GM18520 (cell line): ENCODE data around the gene LENG1.
"Not testable (repeated sequence)": the region's sequence is repeated elsewhere in the genome, so short reads cannot be mapped to it uniquely, and the experiment has no call there.

Experiments used
- ATAC-seq: cut with Tn5 transposase; IDR thresholded peaks from one replicate; pipeline ENCODE4 v1.9.1; 2021; ENCODE audit not compliant: unreplicated experiment

LENG1 gene

GRCh38 chr19:54189735-54190502 lies 30.4 kb upstream of the LENG1 start:
- ATAC-seq = peak; percentile 34

DNA sequence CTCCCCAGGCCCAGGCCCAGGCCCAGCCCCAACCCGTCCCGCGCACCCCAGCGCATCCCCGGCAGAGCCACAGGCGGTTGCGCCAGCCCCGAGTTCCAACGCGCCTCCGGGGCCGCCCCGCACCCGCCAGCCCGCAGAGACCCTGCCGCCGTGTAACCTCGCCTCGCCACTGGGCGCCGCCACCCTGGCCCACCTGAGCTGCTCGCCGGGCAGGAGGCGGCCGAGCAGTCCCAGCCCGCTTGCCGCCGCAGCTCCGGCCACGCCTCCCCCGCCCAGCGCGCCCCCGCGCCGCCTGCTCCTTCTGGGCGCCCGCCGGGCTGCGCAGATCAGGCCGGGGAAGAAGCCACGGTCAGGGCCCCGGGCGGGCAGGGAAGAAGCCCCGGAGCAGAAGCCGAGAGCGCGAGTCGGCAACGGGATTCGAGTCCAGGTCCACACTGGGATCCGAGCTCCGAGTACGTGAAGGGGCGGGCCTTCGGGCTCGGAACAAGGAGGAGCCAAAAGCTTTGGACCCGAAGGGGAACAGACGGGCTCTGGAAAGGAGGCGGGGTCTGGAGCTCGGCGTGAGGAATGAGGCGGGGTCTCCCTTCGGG lies 29.7 kb upstream of the LENG1 start, which contains the start of gene MBOAT7:
TSS of gene MBOAT7 (minus strand) at position 436 of the 590 bp plus-strand sequence. CDS start 1,072 bp downstream, outside the sequence.
- peak; percentile 11 for ATAC-seq

GRCh38 chr19:54188215-54188871 lies 28.8 kb upstream of the LENG1 start:
- ATAC-seq = no peak

DNA sequence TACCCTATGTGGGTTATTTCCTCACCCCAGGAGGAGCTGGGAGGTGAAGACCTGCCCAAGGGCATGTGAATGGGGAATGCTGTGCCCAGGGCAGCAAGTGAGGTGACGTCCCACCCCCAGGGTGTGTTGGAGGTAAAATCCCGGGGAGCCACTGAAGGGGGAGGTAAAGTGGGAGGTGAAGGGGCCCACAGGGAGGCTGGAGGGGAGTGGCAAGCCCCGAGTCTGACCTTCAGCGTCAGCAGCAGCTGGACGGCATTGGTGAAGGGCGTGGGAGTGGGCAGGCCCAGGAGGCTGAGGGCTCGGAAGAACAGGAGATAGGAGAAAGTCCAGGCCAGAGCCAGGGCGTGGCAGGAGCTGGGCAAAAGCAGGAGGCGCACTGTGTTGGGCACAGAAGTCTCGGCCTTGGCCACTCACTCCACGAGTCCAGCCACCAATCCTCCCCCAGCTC lies 27.4 kb upstream of the LENG1 start:
- ATAC-seq = no peak

GRCh38 chr19:54186351-54186750 lies 26.8 kb upstream of the LENG1 start:
- no peak for ATAC-seq

- no peak for ATAC-seq
Measured at GRCh38 chr19:54183431-54183830, 23.9 kb upstream of the LENG1 start.

DNA sequence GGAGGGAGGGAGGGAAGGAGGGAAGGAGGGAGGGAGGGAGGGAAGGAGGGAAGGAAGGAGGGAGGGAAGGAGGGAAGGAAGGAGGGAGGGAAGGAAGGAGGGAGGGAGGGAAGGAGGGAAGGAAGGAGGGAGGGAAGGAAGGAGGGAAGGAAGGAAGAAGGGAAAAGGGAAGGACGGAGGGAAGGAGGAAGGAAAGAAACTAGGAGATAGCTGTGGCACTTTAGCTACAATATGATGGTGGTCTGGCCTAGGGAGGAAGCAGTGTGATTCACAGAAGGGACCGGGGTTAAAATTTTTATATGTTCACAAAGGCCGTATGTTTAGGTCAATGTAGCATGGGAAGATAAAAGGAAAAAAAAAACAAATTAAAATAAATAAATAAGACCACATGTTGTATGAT lies 22.4 kb upstream of the LENG1 start:
- not testable (repeated sequence) for ATAC-seq

- no peak for ATAC-seq
Measured at GRCh38 chr19:54180691-54181091, 21.2 kb upstream of the LENG1 start.

DNA sequence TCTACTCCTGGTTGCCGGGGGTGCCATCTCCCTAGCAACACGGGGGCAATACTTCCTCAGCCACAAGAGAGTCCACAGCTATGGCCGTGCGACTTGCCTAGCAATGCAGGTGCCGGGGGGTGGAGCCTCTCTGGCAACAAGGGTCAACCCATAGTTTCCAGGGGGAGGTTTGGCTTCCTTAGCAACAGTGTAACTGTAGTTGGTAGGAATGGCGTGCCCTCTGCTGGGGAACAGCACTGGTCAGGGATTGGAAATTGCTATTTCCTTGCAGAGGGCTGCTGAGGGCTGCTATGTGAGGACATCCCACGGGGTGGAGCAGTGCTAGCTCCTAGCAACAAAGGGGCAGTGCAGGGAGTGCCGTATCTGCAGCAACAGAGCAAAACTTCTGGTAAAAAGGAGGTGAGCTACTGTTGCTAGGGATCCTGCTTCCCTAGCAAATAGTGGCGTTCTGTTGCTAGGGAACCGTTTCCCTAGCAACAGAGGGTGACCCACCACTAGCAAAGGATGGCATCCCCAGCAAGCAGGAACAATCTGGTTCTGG lies 20.5 kb upstream of the LENG1 start:
- no peak for ATAC-seq

GRCh38 chr19:54179262-54179852 lies 19.8 kb upstream of the LENG1 start:
- no peak for ATAC-seq

DNA sequence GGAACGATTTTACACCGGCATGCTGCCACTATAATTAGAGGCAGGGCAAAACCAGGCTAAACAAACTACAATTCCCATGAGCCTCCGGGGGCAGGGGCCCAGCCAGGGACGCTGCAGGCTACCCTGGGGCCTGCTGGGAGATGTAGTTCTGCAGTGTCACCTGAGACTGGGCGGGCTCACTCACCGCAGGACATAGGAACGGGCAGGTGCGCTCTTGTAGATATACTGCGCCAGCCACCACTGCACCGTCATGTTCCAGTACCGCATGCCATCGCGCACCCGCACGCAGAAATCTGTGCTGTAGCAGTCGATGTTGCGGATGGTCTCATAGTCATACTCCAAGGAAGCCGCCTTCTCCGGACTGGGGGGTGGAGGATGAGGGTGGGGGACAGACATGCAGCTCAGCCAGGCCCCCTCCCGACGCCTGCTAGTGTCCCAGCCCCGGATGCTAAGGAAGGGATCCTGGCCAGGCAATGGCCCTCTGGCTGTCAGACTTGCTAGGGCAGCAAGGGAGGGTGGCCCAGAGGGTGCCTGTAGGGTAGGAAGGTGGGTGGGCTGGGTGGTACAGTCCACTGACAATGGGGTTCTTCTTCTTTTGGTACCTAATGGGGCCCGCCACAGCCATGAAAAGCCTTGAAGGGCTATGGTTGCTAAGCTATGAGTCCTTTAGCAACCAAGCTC lies 19.2 kb upstream of the LENG1 start:
- ATAC-seq = no peak

GRCh38 chr19:54173951-54174834 lies 14.7 kb upstream of the LENG1 start:
- ATAC-seq = no peak

- ATAC-seq = no peak
Measured at GRCh38 chr19:54173359-54173699, 13.8 kb upstream of the LENG1 start.

GRCh38 chr19:54172471-54173358 lies 13.2 kb upstream of the LENG1 start, which contains the start of gene TMC4:
TMC4 (minus strand) TSS chr19:54173160; CDS start chr19:54173117, 43 bp downstream.
- ATAC-seq = no peak

GRCh38 chr19:54171736-54172431 lies 12.4 kb upstream of the LENG1 start:
- ATAC-seq = not testable (repeated sequence)

DNA sequence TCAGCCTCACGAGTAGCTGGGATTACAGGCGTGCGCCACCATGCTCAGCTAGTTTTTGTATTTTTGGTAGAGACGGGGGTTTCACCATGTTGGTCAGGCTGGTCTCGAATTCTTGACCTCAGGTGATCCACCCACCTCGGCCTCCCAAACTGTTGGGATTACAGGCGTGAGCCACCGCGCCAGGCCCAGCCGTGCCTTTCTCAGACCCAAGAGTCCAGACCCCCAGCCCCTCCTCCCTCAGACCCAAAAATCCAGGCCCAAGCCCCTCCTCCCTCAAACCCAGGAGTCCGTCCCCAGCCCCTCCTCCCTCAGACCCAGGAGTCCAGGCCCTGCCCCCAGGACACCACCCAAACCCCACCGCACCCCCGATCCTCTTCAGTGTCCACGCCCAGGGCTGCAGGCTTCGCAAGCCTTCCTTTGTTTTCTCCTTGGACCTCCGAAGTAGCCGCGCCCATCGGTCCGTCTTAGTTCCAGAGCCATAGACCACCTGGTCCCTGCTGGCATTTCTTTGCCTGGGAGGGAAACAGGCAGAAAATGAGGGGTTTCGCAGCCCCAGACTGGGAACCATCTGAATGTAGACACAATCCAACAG lies 9.7 kb upstream of the LENG1 start:
- no peak for ATAC-seq

DNA sequence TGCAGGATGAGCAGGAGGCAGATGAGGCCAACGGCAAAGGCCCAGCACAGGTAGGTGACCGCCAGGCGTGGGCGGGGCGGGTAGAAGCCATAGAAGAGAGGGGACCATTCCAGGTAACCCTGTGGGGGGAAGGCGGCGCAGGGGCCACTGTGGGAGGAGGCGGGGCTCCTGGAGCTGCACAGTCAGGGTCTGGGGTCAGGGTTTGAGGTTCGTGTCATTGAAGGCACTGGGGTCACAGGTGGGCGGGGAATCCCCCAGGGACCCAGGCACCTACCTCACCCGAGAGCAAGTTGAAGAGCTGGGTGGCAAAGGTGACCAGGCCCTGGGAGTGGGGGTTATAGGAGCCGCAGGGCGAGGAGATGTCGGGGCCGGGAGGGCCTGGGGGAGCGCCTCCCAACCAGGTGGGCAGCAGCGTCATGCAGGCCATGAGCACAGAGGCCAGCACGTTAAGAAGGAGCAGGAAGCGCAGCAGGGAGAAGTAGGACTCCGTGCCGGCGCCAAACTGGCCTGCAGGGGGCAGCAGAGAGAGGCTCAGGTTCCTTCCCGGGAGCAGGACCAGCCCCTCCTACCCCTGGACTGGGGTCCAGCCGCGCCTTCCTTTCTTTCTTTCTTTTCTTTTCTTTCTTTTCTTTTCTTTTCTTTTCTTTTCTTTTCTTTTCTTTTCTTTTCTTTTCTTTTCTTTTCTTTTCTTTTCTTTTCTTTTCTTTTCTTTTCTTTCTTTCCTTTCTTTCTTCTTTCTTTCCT lies 8.8 kb upstream of the LENG1 start:
- ATAC-seq = no peak
